GM18508 (cell line): ENCODE data around the gene NAA60.
"Not testable (repeated sequence)": the region's sequence is repeated elsewhere in the genome, so short reads cannot be mapped to it uniquely, and the experiment has no call there.

ENCODE experiments used
- ATAC-seq: cut with Tn5 transposase; IDR thresholded peaks from one replicate; pipeline ENCODE4 v1.9.1; 2021; ENCODE audit warnings: moderate number of reproducible peaks; ENCODE audit not compliant: insufficient read depth, unreplicated experiment

Gene NAA60

DNA sequence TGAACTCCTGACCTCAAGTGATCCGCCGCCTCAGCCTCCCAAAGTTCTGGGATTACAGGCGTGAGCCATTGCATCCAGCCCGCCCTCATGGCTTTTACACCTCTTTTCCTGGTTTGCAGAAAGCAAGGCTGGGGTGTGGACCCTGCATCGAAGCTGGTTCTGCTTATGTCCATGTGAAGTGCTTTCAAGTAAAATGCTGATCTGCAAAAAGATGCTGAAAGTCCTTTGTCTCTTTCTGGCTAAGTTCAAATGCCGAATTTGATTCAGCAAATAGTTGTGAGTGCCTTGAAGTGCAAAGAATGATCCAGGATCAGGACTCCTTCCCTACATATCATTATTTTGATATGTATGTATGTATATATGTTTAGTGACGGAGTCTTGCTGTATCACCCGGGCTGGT is 17.1 kb downstream of the NAA60 start:
- no peak for ATAC-seq

DNA sequence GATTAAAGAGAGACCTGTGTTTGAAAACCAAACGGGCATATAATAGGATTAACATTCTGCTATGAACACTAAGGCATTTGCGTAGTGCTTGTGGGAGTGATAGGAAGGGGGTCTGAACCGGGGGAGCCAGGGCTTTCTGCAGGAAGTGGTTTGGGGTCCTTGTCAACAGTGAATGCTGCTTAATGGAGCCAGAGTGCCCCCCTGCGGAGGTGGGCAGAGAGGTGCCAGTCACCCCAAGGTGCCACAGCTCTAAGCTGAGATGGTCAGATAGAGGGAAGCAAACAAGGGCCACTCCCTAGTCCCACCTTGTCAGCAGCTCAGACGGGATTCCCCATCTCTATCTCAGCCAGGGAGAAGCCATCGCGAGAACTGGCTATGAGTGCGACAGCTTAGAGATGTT is 17.7 kb downstream of the NAA60 start:
- ATAC-seq = no peak

DNA sequence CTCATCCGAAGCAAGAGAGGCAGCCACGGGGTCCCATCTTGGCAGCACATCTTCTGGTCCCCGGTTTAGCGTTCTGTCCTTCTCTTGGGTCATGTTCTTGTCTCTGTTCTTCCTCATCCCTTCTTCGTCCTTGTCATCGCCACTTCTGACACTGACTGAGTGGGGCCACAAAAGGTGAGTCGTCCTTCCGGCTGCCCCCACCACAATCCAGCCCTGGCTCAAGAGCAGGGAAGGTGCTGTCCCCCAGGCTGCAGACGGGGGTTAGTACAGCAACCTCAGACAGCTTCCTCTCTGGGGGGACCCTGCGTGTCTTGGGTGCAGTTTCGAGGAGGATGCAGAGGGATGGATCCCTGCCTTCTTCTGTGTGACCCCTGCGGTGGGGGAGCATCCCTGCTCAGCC is 21.8 kb downstream of the NAA60 start:
- ATAC-seq = no peak

DNA sequence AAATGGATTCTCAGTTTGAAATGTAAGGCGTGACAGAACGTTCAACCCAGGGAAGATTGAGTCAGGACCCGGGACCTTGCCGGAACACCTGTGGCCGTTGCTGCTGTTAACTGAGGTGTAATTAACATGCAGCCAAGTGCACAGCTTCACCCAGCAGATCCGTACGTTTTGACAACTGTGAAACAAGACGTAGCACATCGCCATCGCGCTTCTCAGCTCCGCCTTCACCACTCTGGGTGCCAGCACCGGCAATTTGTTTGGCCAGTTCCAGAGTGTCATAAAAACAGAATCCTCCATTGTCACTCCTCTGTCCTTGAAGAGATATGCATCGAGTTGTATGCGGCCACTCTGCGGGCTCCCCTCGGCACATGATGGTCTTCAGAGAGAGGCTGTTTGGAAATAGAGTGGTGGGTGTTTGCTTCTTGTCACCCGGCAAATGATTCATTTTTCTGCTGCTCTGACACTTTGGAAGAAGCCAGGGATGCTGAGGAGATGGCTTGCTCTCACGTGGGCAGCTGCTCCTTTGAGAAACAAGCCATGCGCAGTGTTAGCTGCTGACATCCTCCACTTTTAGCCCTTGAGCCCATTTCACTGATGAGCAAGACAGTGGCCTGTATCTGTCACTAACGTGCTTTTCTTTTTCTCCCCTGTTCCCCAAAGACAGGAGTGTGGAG is 22.6 kb downstream of the NAA60 start:
- ATAC-seq = no peak

DNA sequence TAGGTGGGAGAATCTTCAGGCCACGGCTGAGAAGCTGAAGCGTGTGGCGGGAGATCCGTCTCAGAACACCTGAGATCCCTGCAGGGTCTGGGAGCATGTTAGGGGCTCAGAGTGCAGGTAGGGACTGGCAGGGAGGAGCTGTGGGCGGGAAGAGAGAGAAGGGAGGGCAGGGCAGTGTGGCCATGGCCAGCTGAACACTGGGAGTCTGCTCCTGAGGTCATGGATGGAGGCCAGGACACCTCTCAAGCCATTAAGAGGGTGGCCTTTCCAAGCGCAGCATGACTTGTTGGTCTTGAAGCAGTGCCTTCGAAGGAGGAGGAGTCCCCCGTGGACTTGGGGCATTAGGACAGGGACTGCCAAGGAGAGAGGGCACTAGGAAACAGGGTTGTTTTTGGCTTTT is 23.7 kb downstream of the NAA60 start:
- ATAC-seq = no peak

DNA sequence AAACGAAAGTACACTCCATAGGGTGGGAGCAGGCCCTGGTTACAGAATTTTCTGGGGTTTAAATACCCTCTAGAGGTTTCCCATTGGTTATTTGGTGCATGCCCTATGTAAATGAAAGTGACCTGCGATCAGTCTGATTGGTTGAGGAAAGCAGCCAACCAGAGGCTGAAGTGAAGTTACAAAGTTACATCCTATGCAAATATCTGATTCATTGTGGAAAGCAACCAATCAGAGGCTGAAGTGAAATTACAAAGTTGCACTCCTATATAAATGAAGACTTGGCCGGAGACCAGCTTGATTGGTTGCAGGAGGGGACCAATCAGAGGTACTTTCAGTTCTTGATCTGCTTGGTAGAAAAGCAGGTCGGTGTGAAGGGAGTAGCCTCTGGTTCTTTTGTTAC is 24.4 kb downstream of the NAA60 start:
- ATAC-seq = no peak

DNA sequence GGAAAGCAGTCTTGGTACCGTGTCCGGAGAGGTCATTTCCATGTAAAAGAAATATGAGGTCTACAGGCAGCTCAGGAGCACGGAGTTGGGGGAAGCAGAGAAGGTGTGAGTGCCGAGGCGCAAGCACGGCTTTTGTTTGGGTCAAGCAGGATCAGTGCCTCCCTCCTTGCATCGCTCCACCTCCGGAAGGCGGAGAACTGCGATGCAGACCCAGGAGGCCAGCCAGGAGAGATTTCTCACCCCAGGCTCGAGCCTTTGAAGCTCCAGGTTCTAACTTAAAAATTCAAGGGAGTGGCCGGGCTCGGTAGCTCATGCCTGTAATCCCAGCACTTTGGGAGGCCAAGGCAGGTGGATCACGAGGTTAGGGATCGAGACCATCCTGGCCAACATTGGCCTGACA is 25.0 kb downstream of the NAA60 start:
- ATAC-seq = no peak

DNA sequence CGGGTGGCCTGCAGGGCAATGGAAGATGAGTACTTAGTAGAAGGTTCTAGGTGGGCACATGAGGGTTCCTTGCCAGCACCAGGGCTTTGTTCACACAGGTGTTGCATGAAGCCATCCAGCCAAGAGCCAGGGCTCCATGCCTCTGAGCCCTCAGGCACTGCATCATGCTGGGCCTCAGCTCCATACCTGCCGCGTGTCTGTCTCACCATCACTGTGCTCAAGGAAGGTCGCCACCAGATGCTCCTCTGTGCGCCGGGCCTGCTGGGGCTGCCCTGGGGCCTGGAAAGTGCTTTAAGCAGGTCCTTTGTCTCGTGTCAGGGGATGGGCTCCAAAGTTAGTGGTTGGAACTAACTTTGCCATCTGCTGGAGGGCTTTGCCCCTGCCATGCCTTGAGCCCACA is 26.3 kb downstream of the NAA60 start:
- ATAC-seq = no peak

DNA sequence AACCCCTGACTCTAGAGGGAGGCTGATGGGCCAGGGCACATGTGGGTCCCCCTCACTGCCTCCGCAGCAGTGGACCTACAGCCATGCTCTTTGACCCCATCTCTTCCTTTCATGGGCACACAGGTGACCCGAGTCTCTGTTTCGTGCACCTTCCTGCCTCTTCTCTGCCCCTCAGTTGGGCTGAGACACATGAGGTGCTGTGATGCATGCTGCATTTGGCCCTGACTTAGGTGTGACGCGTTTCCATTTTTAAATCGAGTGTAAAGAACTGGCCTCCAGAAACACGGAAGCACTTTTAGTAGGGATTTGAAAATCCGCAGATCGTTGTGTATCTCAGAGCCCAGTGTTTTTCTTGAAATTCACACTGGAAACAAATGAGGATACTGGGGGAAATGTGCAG is 27.2 kb downstream of the NAA60 start:
- ATAC-seq = no peak

DNA sequence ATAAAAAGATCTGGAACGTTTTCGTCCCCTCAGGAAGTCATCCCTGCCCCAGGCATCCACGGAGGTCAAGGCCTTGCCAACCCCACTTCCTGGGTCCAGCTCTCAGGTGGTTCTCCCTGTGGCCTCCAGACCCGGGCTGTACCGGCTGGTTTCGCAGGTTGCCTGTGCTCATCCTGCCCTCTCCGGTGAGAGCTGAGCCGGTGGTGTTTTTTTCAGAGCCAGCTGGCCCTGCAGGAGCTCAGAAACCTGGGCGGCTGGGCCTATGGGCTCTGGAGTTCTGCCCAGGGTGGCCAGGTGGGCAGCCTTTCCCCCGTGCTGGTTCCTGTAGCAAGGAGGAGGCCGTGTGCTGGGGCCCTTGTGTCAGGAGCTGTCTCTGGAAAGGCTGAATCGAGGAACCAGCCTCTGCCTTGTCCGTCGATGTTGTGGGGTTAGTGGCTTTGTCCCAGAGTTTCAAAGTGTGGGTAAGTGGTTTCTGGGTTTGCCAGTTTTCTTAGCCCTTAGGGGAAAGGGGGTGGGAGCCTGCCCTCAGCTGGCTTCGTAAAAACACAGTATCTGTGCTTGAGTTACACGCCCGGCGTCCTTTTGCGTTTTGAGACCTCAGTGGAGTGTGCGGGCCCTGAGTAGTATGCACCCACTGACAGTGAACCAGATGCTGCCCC is 28.2 kb downstream of the NAA60 start:
- ATAC-seq = no peak

DNA sequence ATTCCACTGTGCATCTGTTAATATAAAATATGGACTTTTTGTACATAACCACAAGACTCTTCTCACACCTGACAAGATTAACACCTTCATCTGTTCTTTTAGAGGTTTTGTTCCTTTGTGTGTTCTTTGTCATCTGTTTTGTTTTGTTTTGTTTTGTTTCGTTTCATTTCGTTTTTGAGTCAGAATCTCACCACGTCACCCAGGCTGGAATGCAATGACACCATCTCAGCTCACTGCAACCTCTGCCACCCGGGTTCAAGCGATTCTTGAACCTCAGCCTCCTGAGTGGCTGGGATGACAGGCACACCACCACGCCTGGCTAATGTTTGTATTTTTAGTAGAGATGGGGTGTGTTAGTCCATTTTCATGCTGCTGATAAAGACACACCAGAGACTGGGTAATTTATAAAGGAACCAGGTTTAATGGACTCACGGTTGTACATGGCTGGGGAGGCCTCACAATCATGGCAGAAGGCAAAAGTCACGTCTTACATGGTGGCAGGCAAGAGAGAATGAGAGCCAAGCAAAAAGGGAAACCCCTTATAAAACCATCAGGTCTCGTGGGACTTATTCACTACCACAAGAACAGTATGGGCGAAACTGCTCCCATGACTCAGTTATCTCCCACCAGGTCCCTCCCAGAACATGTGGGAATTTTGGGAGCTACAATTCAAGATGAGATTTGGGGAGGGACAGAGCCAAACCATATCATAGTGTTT is 29.6 kb downstream of the NAA60 start:
- ATAC-seq = no peak

DNA sequence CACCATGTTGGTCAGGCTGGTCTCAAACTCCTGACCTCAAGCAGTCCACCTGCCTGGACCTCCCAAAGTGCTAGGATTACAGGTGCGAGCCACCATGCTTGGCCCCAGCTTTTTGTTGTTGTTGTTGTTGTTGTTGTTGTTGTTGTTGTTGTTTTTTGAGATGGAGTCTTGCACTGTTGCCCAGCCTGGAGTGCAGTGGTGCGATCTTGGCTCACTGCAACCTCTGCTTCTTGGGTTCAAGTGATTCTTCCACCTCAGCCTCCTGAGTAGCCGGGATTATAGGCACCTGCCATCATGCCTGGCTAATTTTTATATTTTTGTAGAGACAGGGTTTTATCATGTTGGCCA is 30.1 kb downstream of the NAA60 start:
- not testable (repeated sequence) for ATAC-seq

DNA sequence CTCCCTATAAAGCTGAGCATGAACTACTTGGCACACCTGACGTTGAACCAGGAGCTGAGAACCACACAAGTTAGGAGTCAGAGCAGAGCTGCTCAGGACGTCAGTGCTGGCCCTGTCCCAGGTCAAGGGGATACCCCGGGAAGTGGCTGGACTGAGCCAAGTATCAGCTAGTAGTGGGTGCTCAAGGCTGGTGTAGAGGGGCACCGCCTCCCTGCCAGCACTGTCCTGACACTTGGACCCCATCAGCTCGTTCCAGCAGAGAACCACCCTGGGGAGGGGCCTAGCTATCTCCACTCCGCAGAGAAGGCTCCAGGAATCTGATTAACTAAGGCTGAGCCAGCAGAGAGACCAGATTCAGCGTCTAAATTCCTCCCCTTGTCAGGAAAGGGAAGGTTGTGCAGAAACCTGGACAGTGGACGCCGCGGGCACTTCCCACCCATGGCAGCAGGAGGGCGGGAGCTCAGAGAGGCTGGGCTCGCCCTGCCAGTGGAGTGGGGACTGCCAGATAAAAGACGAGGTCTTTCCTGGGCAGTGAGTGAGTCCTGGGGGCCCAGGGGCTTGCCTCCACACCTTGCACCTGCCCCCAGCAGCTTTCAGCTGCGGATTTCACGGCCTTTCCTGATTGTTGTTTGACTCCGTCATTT is 30.8 kb downstream of the NAA60 start:
- no peak for ATAC-seq

DNA sequence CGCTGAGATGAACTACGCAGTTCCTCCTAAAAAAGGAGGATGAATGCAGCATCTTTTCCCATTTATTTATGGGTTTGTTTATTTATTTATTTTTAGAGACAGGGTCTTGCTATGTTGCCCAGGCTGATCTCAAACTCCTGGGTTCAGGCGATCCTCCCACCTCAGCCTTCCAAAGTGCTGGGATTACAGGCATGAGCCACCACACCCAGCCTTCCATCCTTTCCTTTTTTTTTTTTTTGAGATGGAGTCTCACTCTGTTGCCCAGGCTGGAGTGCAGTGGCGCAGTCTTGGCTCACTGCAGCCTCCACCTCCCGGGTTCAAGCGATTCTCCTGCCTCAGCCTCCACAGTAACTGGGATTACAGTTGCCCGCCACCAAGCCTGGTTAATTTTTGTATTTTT is 31.4 kb downstream of the NAA60 start:
- ATAC-seq = not testable (repeated sequence)

DNA sequence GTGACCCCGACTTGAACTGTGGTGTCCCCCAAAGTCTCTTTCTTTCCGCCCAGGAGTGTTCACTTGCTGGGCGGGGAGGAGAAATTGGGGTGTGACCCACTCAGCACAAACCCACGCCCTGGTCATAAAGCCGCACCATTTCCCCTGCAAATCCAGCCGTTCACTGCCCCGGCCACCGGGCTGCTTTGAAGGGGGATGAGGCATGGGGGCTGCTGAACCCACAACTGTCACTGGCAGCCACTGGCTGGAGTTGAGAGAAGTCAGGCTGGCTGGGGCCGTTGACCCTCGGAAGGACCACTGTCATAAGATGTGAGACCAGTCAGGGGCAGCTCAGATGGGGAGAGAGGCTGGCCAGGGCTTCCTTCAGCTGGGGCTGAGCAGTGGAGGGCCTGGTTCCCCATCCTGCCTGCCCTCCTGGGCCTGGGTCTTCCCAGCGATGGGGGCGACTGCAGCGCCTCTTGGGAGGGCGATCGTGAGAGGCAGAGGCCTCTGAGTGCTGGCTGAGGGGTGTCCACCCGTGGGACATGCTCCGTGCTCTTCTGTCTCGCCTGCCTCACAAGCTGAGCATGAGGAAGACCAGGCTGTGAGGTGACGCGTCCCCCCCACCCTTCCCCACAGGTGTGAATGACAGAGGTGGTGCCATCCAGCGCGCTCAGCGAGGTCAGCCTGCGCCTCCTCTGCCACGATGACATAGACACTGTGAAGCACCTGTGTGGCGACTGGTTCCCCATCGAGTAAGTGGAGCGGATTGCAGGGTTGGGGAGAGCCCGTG is 32.3 kb downstream of the NAA60 start:
- no peak for ATAC-seq

DNA sequence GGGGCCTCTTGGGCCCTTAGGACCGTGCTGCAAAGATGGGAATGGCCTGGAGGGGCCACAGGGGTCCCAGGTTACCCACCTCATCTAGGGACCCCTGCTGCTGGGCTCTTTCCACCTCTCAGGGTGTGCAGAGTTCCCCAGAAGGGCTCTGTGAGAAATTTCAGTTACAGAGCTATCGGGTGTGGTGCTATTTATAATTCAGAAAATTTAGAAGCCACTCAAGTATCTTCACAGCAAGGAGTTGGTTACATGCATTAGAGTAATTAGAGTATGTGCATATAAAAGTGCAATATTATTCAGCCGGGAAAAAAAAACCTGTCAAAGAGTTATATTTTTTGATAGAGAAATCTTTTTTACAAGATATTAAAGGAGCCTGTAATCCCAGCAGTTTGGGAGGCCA is 32.9 kb downstream of the NAA60 start:
- no peak for ATAC-seq

DNA sequence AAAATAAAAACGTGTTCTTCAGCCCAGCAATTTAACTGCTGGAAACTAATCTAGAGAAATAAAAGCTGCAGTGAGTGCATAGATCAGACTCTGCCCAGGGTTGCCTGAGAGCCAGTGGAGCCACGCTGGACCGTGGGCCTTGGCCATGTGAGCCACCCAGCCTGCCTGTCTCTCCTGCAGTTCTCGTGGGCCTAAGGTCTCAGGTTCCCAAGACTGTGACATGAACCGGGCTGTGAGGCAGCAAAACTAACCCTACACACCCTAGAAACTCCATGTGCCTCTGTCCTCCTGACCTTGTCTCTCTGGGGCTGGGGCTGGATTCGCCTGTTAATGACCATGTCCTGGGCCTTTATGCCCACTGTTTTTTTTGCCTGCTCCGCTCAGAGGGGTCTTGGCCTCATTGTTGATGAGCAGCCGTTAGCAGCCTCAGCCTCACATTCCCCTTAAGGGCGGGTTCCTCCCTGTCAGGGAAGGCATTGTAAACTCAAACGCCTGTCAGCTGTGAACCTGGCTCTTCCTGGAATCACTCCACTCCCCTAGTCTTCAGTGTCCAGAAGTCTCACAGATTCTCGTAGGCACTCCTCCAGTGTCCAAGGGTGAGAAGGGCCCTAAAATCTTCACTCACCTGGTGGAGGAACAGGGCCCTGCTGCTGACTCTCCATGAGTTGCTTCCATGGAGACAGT is 34.9 kb downstream of the NAA60 start:
- no peak for ATAC-seq

DNA sequence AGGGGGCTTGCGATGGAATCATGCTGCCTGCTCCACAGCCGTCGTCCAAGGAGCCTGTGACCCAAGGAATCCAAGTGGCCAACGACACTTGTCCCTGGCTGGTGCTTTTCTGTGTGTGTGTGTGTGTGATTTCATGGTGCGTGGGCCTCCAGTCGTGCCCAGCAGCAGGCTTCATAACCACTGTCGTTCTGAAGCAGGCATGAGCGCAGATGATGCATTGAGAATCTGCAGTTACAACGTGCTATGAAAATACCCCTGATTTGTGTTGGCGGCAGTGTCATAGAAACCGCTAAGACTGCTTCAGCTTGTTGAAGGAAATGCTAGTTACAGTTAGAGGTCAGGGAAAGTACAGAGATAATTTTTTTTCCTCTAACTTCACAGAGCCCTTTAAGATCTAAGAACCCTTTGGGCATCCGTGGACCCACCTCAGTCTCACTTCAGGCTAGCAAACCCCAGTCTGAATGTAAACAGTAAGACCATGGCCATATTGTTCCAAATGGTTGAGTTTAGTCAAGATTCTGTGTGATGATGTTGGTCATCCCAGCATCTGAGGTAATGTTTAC is 36.3 kb downstream of the NAA60 start:
- ATAC-seq = no peak

DNA sequence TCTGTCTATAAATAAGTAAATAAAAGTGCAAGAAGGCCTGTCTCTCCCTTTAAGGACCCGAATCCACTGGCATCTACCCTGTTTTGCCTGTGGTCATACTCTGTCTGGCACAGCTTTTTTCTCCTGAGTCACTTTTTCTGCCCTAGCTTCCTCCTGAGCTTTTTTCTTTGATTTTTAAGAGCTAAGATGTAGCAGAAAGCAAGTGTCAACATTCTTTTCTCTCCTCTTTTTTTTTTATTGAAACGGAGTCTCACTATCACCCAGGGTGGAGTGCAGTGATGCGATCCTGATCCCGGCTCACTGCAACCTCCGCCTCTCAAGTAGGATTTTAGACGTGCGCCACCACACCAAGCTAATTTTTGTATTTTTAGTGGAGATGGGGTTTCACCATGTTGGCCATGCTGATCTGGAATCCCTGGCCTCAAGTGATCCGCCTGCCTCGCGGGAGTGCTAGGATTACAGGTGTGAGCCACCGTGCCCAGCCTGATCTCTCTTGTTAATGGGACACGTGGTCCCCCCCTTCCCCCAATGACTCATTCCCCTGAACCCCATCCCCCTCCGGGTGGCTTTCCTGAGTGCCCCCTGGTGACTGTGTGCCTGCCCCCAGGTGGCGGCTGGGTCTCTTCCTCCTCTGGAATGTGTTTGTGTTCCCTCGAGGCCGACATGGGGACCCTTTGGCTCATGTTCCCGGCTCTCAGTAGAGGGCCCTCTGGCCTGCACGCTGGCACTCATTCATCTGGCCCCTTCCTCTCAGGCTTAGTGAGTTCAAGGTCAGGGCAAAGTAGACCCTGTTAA is 37.6 kb downstream of the NAA60 start:
- no peak for ATAC-seq
